H9 (cell line): Measurements from ENCODE around the gene NTSR2. TPM values are rescaled to one million over a fixed set of nuclear protein-coding genes. Genes with fewer than 3 reads are reported as not detected.

ENCODE experiments used
- DNase-seq: peaks from one replicate; pipeline ENCODE4 v3.0.0-alpha.2; 2017
- H2AFZ ChIP-seq: one replicate; pipeline ENCODE4 v1.6.1; 2013; ENCODE audit warnings: mild to moderate bottlenecking, low read length, control low read depth, moderate library complexity
- H2AK5ac ChIP-seq: 2 replicates; pipeline ENCODE4 v1.6.1; 2013; ENCODE audit warnings: low read length, control low read depth, mixed read lengths; ENCODE audit not compliant: insufficient read length
- H2BK120ac ChIP-seq: one replicate; pipeline ENCODE4 v1.6.1; 2013; ENCODE audit warnings: low read depth, mild to moderate bottlenecking, low read length, control low read depth, inconsistent platforms; ENCODE audit not compliant: poor library complexity, severe bottlenecking
- H2BK12ac ChIP-seq: 2 replicates; pipeline ENCODE4 v1.6.1; 2013; ENCODE audit warnings: low read length, control low read depth, mixed read lengths, low read depth; ENCODE audit not compliant: insufficient read length
- H2BK15ac ChIP-seq: 2 replicates; pipeline ENCODE4 v1.6.1; 2013; ENCODE audit warnings: low read depth, low read length, control low read depth
- H2BK20ac ChIP-seq: one replicate; pipeline ENCODE4 v1.6.1; 2013; ENCODE audit warnings: low read depth, mild to moderate bottlenecking, low read length, control low read depth, inconsistent platforms; ENCODE audit not compliant: poor library complexity, severe bottlenecking
- H2BK5ac ChIP-seq: 2 replicates; pipeline ENCODE4 v1.6.1; 2013; ENCODE audit warnings: low read length, control low read depth, mixed read lengths; ENCODE audit not compliant: insufficient read length
- H3K14ac ChIP-seq: 2 replicates; pipeline ENCODE4 v1.6.1; 2013; ENCODE audit warnings: low read length, control low read depth; ENCODE audit not compliant: insufficient read depth
- H3K18ac ChIP-seq: 2 replicates; pipeline ENCODE4 v1.6.1; 2013; ENCODE audit warnings: low read depth, mild to moderate bottlenecking, mixed read lengths, low read length, control low read depth; ENCODE audit not compliant: insufficient read length
- H3K23ac ChIP-seq: 2 replicates; pipeline ENCODE4 v1.6.1; 2013; ENCODE audit warnings: low read length, control low read depth, mixed read lengths, low read depth; ENCODE audit not compliant: insufficient read length
- H3K23me2 ChIP-seq: 2 replicates; pipeline ENCODE4 v1.6.1; 2013; ENCODE audit warnings: low read depth, mild to moderate bottlenecking, mixed read lengths, low read length, control low read depth; ENCODE audit not compliant: insufficient read length, poor library complexity, severe bottlenecking
- H3K27ac ChIP-seq: 2 replicates; pipeline ENCODE4 v1.5.1; 2013; ENCODE audit warnings: low read length, control low read depth, mixed read lengths, low read depth; ENCODE audit not compliant: insufficient read length
- H3K27me3 ChIP-seq: 2 replicates; pipeline ENCODE4 v1.6.1; 2013; ENCODE audit warnings: low read length, control low read depth, inconsistent platforms; ENCODE audit not compliant: insufficient read depth
- H3K4ac ChIP-seq: 2 replicates; pipeline ENCODE4 v1.6.1; 2013; ENCODE audit warnings: low read depth, mild to moderate bottlenecking, control low read depth, inconsistent platforms, low read length, moderate library complexity
- H3K4me1 ChIP-seq: 2 replicates; pipeline ENCODE4 v1.6.1; 2013; ENCODE audit warnings: low read length, control low read depth, inconsistent platforms; ENCODE audit not compliant: insufficient read depth
- H3K4me2 ChIP-seq: 2 replicates; pipeline ENCODE4 v1.6.1; 2013; ENCODE audit warnings: low read length, control low read depth, mixed read lengths; ENCODE audit not compliant: insufficient read length, insufficient read depth
- H3K56ac ChIP-seq: 2 replicates; pipeline ENCODE4 v1.6.1; 2013; ENCODE audit warnings: low read depth, mild to moderate bottlenecking, mixed read lengths, low read length, control low read depth; ENCODE audit not compliant: insufficient read length
- H3K79me1 ChIP-seq: 2 replicates; pipeline ENCODE4 v1.6.1; 2013; ENCODE audit warnings: low read depth, mild to moderate bottlenecking, moderate library complexity, low read length, control low read depth, inconsistent platforms; ENCODE audit not compliant: insufficient read depth, poor library complexity, severe bottlenecking
- H3K79me2 ChIP-seq: 2 replicates; pipeline ENCODE4 v1.6.1; 2013; ENCODE audit warnings: low read length, control low read depth, inconsistent platforms; ENCODE audit not compliant: insufficient read depth
- H3K9ac ChIP-seq: 2 replicates; pipeline ENCODE4 v1.6.1; 2013; ENCODE audit warnings: low read length, control low read depth, mixed read lengths; ENCODE audit not compliant: insufficient read length; ENCODE audit errors: extremely low read depth
- H3K9me3 ChIP-seq: one replicate; pipeline ENCODE4 v1.6.1; 2013; ENCODE audit warnings: low read depth, low read length, inconsistent platforms; ENCODE audit not compliant: control insufficient read depth
- H3T11ph ChIP-seq: one replicate; pipeline ENCODE4 v1.6.1; 2013; ENCODE audit warnings: mild to moderate bottlenecking, low read length, control low read depth, inconsistent platforms
- H4K20me1 ChIP-seq: one replicate; pipeline ENCODE4 v1.6.1; 2013; ENCODE audit not compliant: control insufficient read depth, insufficient read length, insufficient read depth
- H4K5ac ChIP-seq: 2 replicates; pipeline ENCODE4 v1.6.1; 2013; ENCODE audit warnings: low read depth, mild to moderate bottlenecking, mixed read lengths, low read length, control low read depth; ENCODE audit not compliant: insufficient read length
- H4K8ac ChIP-seq: replicated peaks from 2 replicates; pipeline ENCODE4 v1.6.1; 2013; ENCODE audit warnings: low read length, control low read depth, mixed read lengths, low read depth; ENCODE audit not compliant: insufficient read length
- H4K91ac ChIP-seq: 2 replicates; pipeline ENCODE4 v1.6.1; 2013; ENCODE audit warnings: low read depth, mild to moderate bottlenecking, moderate library complexity, mixed read lengths, low read length, control low read depth; ENCODE audit not compliant: insufficient read length
- H3K27ac Mint-ChIP-seq, 3 experiments: 2 replicates in 2 of 3; 3 replicates in 1 of 3; pipeline ENCODE4 v1.8.0; 2020 to 2021; ENCODE audit warnings: mixed read lengths in 3 of 3, mild to moderate bottlenecking in 1 of 3, moderate library complexity in 1 of 3
- H3K27me3 Mint-ChIP-seq: 2 replicates; pipeline ENCODE4 v1.8.0; 2021; ENCODE audit warnings: low read depth, mild to moderate bottlenecking, moderate library complexity, mixed read lengths
- H3K36me3 Mint-ChIP-seq, 3 experiments: 2 replicates in 2 of 3; 3 replicates in 1 of 3; pipeline ENCODE4 v1.8.0; 2020 to 2021; ENCODE audit warnings: low read depth in 3 of 3, mixed read lengths in 3 of 3; ENCODE audit not compliant: insufficient read depth in 1 of 3
- H3K4me1 Mint-ChIP-seq, 2 experiments: 2 replicates each; pipeline ENCODE4 v1.8.0; 2020; ENCODE audit warnings: mixed read lengths in 2 of 2
- H3K4me3 Mint-ChIP-seq, 2 experiments: 2 replicates in 1 of 2; 3 replicates in 1 of 2; pipeline ENCODE4 v1.8.0; 2020 to 2021; ENCODE audit warnings: mild to moderate bottlenecking in 2 of 2, mixed read lengths in 2 of 2, moderate library complexity in 1 of 2
- H3K9me3 Mint-ChIP-seq, 2 experiments: 2 replicates in 1 of 2; 3 replicates in 1 of 2; pipeline ENCODE4 v1.8.0; 2020; ENCODE audit warnings: mild to moderate bottlenecking in 2 of 2, mixed read lengths in 2 of 2, moderate library complexity in 1 of 2
- CTCF ChIP-seq: fragments of 200-600 bp; sonication (generic); conservative IDR thresholded peaks from 3 replicates; pipeline ENCODE4 v1.8.0; 2021; ENCODE audit warnings: antibody characterized with exemption, mild to moderate bottlenecking
- WGBS: extraction: QIAGEN DNeasy Blood & Tissue Kit; methylation state at CpG from one replicate; pipeline ENCODE4 v1.1.7; 2013; ENCODE audit warnings: missing lambda C conversion rate, low lambda C conversion rate, mixed read lengths; ENCODE audit not compliant: insufficient read length; ENCODE audit errors: extremely low coverage; 5-methylcytosine and 5-hydroxymethylcytosine counted together
- total RNA-seq: library from RNA; stranded (reverse); gene quantifications from 2 replicates; pipeline ENCODE4 v1.2.1, GENCODE V29; 2021

The NTSR2 gene
- total RNA-seq, 1 experiment from 2014 or later: not detected

GRCh38 chr2:11674983-11675382 is 5.0 kb upstream of the NTSR2 start:
- Histone ChIP-seq H2BK120ac (no peak overlapping the region), H3T11ph (no peak overlapping the region), H3K14ac (no peak overlapping the region), H2AK5ac (no peak overlapping the region), H2BK12ac (no peak overlapping the region), H2AFZ (no peak overlapping the region), H4K5ac (no peak overlapping the region), H3K4ac (no peak overlapping the region), H3K79me2 (no peaks in the 10 kb centered on the region), H3K18ac (no peak overlapping the region), H3K79me1 (no peaks in the 10 kb centered on the region), H3K4me1 (peaks cover 4% of the 10 kb centered on the region; the same call in 1 of the 2 replicates), H2BK20ac (no peak overlapping the region), H3K23me2 (peaks cover 2% of the 10 kb centered on the region), H3K23ac (no peak overlapping the region), H4K91ac (no peak overlapping the region), H3K9ac (no peak overlapping the region), H4K20me1 (no peaks in the 10 kb centered on the region), H4K8ac (no peak overlapping the region), H2BK5ac (no peak overlapping the region), H3K4me2 (no peak overlapping the region), H3K27me3 (0 out of 2 replicates have a peak, but pooled peaks cover 3% of the 10 kb centered on the region), H2BK15ac (no peak overlapping the region), H3K9me3 (no peaks in the 10 kb centered on the region), H3K56ac (no peak overlapping the region), H3K27ac (no peak overlapping the region)
- DNase-seq: no peak
- no peak overlapping the region for H3K4me3 Mint-ChIP-seq
- H3K4me1 Mint-ChIP-seq: peaks cover 29 to 33% of the 10 kb centered on the region in 2 experiments
- no peaks in the 10 kb centered on the region for H3K9me3 Mint-ChIP-seq
- TF ChIP-seq CTCF: no peak
- WGBS: no CpG with 5 or more reads among the region's 10 CpGs
- H3K36me3 Mint-ChIP-seq: no peaks in the 10 kb centered on the region; a peak in 1 of 7 replicates
- peaks cover 39% of the 10 kb centered on the region for H3K27me3 Mint-ChIP-seq
- no peak overlapping the region for H3K27ac Mint-ChIP-seq
